Measurements from ENCODE around the gene HK2.
"Not testable (repeated sequence)": the region's sequence is repeated elsewhere in the genome, so short reads cannot be mapped to it uniquely, and the experiment has no call there.

Gene HK2

DNA sequence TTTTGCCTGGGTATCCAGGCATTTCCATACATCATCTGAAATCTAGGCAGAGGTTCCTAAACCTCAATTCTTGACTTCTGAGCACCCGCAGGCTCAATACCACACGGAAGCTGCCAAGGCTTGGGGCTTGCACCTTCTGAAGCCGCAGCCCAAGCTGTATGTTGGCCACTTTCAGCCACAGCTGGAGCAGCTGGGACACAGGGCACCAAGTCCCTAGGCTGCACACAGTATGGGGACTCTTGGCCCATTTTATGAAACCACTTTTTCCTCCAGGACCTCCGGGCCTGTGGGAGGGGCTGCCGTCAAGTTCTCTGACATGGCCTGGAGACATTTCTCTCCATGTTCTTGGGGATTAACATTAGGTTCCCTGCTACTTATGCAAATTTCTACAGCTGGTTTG lies 72.5 kb downstream of the HK2 start:
- no peak for DNase-seq

DNA sequence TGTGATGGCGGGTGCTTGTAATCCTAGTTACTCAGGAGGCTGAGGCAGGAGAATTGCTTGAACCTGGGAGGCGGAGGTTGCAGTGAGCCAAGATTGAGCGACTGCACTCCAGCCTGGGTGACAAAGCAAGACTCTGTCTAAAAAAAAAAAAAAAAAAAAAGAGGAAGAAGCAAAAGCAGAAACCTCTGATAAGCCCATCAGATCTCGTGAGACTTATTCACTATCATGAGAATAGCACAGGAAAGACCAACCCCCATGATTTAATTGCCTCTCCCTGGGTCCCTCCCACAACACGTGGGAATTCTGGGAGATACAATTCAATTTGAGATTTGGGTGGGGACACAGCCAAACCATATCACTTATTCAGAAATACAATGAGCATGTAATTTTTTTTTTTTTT lies 73.6 kb downstream of the HK2 start:
- not testable (repeated sequence) for DNase-seq

GRCh38 chr2:74908748-74909444 lies 75.0 kb downstream of the HK2 start:
- no peak for DNase-seq

DNA sequence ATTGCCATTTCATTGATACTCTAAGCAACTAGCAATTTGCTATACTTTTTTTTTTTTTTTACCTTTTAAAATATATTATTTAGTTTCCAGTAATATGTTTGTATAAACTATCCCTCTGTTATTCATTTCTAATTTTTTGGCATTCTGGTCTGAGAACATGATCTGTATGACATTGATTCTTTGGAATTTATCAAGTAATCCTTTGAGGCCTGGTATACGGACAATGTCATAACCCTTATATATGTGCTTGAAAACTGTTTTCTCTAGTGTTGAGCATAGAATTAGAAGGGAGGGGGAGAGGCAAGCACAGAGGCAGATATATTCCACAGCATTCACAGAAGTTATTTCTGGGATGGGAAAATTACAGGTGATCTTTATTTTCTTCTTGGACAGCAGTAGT lies 76.3 kb downstream of the HK2 start:
- DNase-seq: no peak

DNA sequence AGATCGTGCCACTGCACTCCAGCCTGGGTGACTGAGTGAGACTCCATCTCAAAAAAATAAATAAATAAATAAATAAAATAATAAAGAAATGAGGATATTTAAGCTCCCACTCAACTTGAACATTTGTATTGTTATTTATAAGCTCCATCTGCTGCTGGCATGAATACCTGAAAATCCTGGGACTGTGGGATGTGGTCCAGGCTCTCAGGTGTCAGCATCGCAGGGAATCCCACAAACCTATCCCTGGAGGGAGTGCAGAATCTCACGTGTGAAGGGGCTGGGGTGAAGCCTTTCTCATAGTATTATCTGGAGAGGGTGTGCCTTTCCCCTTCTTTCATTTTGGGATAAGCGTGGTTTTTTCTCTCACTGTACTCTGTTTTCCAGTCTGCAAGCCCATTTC lies 77.1 kb downstream of the HK2 start:
- DNase-seq: no peak

DNA sequence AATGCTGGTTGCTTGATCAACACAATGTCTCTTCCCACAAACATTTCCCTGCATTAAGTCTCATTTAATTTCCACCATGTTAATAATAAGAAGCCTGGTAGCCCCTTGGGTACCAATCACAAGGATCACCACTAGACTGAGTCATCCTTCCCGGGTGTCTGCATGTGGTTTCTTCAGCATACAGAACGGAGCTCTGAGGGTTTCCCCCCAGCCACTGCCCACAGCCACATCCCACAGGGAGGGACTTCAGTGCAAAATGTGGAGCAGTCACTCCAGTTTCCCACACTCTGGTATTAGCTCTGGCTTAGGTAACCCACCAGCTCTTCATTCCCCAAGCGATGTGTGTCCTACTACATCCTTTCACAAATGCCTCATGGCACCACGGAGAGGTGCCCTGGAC lies 81.8 kb downstream of the HK2 start:
- DNase-seq: peak; percentile 61

DNA sequence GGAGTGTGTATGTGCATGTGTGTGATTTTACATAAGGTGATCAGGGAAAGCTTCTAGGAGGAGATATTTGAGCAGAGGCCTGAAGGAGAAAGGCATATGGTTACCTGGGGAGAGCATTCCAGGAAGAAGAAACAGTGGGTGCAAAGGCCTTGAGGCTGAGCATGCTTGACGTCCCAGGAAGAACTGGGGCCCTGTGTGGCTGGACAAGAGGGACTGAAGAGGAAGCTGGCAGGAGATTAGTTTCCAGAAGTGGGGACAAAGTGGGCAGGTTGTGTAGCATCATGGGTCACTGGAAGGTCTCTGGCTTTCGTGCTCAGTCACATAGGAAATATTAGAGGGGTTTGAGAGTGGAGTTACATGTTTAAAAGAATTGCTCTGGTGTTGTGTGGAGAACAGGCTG lies 82.5 kb downstream of the HK2 start:
- no peak for DNase-seq

- DNase-seq: no peak
Measured at GRCh38 chr2:74917702-74918619, 84.0 kb downstream of the HK2 start.

- DNase-seq: peak; percentile 86
Measured at GRCh38 chr2:74919827-74920226, 85.9 kb downstream of the HK2 start.

GRCh38 chr2:74921236-74921736 lies 87.4 kb downstream of the HK2 start:
- no peak for DNase-seq

DNA sequence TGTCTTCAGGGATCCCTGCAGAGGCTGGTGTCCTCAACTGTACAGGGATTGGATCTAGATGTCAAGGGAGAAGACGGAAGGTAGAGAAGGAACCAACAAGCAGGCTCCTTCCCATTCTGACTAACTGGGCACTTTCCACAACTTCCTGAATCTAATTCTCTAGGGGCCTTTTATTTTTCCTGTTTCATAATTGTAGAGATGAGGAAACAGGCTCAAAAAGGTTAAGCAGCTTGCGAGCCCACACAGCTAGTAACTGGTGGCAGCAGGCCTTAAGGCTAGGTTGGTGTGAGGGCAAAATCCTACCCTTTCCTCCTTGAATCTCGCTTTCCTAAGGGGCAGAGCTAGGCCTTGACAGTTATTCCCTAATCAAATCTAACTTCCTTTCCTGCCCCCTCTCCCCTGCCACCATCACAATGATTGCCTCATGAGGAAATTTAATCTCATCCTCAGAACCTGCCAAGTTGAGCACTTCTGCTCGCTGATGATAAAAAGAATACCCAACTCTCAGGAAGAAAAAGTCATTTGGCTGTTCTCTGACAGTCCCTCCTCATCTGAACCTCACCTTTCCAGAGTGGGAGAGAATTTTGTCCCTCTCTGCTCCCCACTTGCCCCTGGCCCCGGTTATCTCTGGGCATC lies 88.8 kb downstream of the HK2 start:
- DNase-seq: no peak

DNA sequence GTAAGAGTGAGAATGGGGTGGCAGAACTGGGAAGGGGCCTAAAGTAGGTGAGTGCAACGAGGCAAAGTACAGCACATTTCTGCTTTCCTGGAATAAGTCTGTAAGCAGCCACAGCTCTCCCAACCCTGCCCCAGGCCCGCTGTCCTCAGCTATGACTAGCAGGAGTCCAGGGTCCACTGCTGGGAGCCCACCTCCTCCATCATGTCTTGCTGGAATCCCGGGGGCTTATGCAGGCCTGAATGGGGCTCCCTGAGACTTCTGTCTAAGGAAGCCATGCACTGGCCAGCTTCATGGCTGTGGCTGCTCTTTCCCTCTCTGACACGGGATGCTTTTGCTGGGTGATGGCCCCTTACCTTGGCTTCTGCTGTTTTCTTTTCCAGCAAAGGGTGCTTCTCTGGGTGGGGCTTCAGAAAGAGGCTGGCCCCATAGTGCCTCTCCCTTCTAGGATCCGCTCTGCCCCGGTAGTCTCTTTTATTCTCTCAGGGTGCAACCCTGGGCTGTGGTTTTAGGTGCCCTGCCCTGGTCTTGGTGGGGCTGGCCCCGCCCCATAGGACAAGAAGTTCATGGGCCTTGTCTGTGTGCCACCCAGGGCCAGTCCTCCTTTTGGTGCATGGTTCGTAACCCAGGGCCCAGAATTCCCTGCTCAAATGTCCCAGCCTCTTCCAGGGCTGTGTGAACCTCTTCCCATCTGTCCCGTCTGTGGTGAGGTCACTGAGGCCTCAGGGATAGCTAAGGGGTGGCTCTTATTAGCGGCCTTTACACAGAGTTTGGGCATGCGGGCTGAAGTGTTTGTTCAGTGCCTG lies 90.7 kb downstream of the HK2 start:
- no peak for DNase-seq

- DNase-seq: no peak
Measured at GRCh38 chr2:74925361-74925786, 91.4 kb downstream of the HK2 start.

- no peak for DNase-seq
Measured at GRCh38 chr2:74927621-74928020, 93.7 kb downstream of the HK2 start.

DNA sequence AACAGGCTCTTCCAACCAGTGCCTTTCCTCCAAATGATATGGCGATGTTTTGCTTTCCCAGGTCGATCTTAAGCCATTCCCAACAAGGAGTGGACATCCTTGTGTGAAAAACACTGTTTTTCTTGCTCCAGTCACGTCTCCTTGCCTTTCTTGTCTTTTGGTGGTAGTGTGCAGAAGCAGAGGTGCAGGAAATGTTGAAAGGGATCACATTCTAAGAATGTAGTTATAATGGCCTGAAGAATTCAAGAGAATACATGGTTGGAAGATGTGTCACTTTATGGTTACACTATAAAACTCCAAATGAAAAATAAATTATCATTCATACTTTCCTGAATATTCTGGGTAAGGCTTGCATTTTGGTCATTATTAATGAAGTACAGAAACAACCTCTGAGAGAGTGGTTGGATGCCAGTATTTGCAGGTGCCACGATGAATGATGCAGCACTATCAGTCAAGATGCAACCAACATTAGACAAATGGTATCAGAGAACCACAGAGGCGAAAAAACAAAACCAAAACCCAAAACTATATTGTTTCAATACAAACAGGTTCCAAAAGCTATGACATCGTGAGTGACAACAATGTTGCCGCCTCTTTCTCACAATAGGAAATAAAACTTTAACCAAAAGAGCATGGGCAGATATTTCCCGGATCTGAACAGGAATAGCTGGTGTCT lies 97.0 kb downstream of the HK2 start:
- no peak for DNase-seq

GRCh38 chr2:74931940-74932339 lies 98.0 kb downstream of the HK2 start:
- DNase-seq: no peak

GRCh38 chr2:74935975-74936391 lies 102.1 kb downstream of the HK2 start:
- no peak for DNase-seq

DNA sequence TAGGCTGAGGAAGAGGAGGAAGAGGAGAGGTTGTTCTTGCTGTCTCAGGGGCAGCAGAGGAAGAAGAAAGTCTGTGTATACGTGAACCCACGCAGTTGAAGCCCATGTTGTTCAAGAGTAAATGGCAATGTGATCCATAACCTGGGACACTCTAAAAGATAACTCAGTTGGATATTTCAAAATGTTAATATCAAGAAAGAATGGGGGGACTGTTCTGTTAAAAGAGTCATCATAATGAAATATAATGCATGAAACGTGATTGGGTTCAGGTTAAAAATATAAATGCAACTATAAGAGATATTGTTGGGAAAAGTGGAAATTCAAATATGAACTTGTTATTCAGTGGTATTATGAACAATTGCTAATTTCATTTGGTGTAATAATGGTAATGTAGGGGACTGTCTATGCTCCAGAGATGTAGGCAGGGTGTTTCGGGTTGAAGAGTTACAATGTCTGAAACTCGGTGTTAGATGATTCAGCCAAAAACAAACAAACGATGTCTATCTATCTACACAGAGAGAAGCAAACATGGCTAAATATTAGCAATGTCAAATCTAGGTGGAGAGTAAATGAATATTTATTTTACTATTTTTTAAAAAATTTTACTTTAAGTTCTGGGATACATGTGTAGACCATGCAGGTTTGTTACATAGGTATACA lies 103.4 kb downstream of the HK2 start:
- no peak for DNase-seq

GRCh38 chr2:74938264-74938663 lies 104.3 kb downstream of the HK2 start:
- no peak for DNase-seq

DNA sequence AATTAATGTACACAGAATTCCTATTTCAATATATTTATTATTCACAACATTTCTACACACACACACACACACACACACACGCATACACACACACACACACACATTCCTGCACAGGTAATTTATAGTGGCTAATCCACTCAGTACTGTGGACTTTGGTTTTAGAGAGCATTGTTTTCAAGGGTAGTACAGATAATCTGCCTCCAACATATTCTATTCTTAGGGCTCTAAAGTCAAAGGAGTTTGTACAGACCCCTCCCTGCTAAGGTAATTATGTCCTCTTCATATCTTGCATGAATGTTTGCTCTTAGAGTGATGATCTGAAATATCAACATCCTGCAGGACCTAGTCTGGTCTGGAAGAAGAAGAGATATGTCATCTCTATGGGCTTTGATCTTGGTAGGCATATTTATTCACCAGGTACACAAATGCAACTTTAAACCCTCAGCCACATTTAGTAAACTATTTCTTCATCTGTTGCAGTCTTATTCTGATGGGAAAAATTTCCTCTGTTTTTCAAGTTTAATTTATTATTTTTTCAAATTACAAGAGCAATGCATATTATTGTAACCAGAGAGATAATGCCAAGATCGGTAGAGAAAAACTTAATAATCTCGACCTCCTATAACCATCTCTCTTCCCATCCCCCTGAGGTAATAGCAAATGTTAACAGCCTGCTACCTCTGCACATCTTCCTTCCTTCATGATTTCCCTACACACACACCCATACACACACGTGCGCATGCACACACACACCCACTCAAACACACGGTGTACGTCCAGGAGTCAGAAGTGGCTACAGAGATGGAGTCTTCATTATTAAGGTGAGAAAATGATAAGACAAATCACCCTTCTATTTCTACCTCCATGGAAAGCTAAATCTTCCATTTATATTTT lies 106.2 kb downstream of the HK2 start:
- DNase-seq: no peak
